SK-N-MC (cell line): ENCODE results near the gene EPHA3.
"Not testable (repeated sequence)": the region's sequence is repeated elsewhere in the genome, so short reads cannot be mapped to it uniquely, and the experiment has no call there.

Experiments used
- DNase-seq: peaks from one replicate; pipeline ENCODE4 v3.0.0-alpha.2; 2011; ENCODE audit warnings: low read depth, low spot score
- H3K27ac ChIP-seq: fragments of 200-600 bp; sonication (generic); 2 replicates; pipeline ENCODE4 v1.5.1; 2016; ENCODE audit warnings: mixed run types
- H3K36me3 ChIP-seq: fragments of 200-600 bp; sonication (generic); 2 replicates; pipeline ENCODE4 v1.6.1; 2017; ENCODE audit warnings: antibody characterized with exemption, low read length, mixed read lengths; ENCODE audit not compliant: insufficient read depth
- H3K4me3 ChIP-seq: fragments of 200-600 bp; sonication (generic); 2 replicates; pipeline ENCODE4 v1.5.1; 2016
- H3K9ac ChIP-seq: fragments of 200-600 bp; sonication (generic); 2 replicates; pipeline ENCODE4 v1.8.0; 2017; ENCODE audit warnings: mixed run types, mixed read lengths; ENCODE audit not compliant: insufficient read length
- H3K9me3 ChIP-seq: fragments of 200-600 bp; sonication (generic); 2 replicates; pipeline ENCODE4 v1.6.1; 2017; ENCODE audit warnings: low read depth, mild to moderate bottlenecking, antibody characterized with exemption, low read length, moderate library complexity, mixed read lengths
- EZH2 ChIP-seq: fragments of 200-600 bp; sonication (generic); IDR thresholded peaks from one replicate; pipeline ENCODE4 v1.6.1; 2017; ENCODE audit warnings: antibody characterized with exemption
- FOXP2 ChIP-seq: optimal IDR thresholded peaks from 2 replicates; pipeline ENCODE3; 2011; ENCODE audit warnings: mild to moderate bottlenecking, moderate library complexity; ENCODE audit not compliant: insufficient read depth; ENCODE audit errors: extremely low read length, control extremely low read depth
- POLR2AphosphoS5 ChIP-seq: IDR thresholded peaks from 2 replicates; pipeline ENCODE4 v1.6.1; 2012; ENCODE audit warnings: mild to moderate bottlenecking, low read depth, low read length, borderline replicate concordance

EPHA3 gene

DNA sequence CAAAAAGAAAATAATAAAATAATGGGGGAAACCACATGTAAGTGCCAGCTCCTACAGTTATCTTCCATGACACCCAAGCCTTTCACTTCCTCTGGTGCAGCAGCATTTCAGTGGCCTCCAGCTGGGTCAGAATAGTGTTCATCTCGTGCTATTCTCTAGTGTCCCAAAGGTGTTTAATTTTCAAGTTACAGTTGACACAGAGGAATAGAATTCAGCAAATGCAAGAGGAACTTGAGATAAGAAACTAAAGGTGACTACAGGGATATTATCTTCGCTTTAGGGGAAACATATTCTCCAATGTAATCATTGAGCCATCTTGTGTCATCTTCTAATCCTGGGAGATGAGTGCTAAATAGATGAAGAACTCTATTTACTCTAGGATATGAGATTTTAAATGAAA lies 212.8 kb downstream of the EPHA3 start:
- no peak overlapping the region for H3K4me3 ChIP-seq
- no peak for TF ChIP-seq POLR2AphosphoS5
- no peak for TF ChIP-seq FOXP2
- no peak for TF ChIP-seq EZH2
- H3K27ac ChIP-seq, result no peak overlapping the region
- no peak overlapping the region for H3K9ac ChIP-seq
- DNase-seq, result no peak
- H3K36me3 ChIP-seq, result no peaks in the 10 kb centered on the region; the same call in 1 of the 2 replicates
- H3K9me3 ChIP-seq, result no peaks in the 10 kb centered on the region

DNA sequence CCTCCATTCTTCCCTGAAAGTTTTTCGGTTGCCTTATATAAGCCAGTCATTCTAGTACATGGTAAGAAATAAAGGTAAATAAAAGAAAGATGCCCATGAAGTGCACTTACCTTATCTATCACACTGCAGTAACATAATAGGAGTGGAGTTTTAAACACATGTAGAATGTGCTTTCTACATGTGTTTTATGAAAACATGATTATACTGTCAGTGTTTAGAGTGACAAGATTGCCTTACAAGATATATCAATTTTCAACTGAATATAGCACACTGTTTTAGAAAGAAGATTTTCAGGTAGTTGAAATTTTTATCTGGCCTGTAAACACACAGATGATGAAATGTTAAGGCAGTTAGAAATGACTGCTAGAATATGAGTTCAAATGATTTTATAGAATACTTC lies 219.6 kb downstream of the EPHA3 start:
- TF ChIP-seq POLR2AphosphoS5, result no peak
- no peak for TF ChIP-seq EZH2
- no peak for TF ChIP-seq FOXP2
- Histone ChIP-seq H3K27ac (no peak overlapping the region), H3K9me3 (no peaks in the 10 kb centered on the region), H3K9ac (no peak overlapping the region), H3K4me3 (no peak overlapping the region), H3K36me3 (peaks cover 3% of the 10 kb centered on the region; the same call in 1 of the 2 replicates)
- DNase-seq, result no peak

DNA sequence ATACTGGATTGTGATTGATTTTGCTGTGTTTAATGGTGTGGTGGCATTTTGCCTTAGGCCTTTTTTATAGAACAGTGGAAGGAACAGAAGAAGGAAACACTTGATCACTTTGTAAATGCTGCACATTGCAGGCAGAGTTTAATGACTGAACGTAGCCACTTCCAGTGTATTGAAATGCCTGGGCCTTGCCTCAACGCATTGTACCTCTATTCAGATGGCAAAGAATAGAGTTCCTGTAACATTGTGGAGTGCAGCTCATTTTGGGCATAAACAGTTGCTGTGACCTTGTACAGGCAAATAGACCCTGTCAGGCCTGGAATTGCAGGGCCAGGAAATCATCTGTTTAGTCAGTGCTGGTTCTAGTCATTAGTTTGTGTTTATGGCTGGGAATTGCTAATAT lies 225.0 kb downstream of the EPHA3 start:
- no peaks in the 10 kb centered on the region for H3K9me3 ChIP-seq
- no peak overlapping the region; the same call in 1 of the 2 replicates for H3K4me3 ChIP-seq
- no peak for DNase-seq
- no peak for TF ChIP-seq EZH2
- no peak for TF ChIP-seq FOXP2
- TF ChIP-seq POLR2AphosphoS5, result no peak
- peak overlapping the region; percentile 61 for H3K27ac ChIP-seq
- no peak overlapping the region for H3K9ac ChIP-seq
- H3K36me3 ChIP-seq, result peaks cover 3% of the 10 kb centered on the region; the same call in 1 of the 2 replicates

DNA sequence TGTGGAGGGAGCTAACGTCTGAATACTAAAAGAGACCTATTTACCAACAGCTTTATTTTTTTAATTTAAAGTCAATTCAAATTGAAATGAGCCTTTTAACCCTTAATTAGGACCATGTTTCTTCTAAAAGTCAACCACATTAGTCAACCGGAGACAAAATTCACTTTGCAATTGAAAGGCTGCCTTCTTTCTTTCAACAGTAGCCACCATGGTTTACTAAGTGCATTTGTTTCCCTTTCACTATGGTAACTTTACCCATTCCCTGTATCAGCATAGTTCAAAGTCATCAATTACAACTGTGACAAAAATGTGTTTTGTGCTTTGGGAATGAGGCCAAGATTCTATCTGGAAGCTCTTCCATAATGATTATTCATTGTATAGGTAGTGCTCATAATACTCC lies 225.4 kb downstream of the EPHA3 start:
- peak overlapping the region; percentile 4; the same call in 1 of the 2 replicates for H3K4me3 ChIP-seq
- H3K9ac ChIP-seq, result no peak overlapping the region
- TF ChIP-seq POLR2AphosphoS5 (no peak), EZH2 (no peak), FOXP2 (no peak)
- H3K36me3 ChIP-seq, result peaks cover 3% of the 10 kb centered on the region; the same call in 1 of the 2 replicates
- H3K27ac ChIP-seq, result peak overlapping the region; percentile 61
- DNase-seq, result peak; percentile 30
- no peaks in the 10 kb centered on the region for H3K9me3 ChIP-seq

DNA sequence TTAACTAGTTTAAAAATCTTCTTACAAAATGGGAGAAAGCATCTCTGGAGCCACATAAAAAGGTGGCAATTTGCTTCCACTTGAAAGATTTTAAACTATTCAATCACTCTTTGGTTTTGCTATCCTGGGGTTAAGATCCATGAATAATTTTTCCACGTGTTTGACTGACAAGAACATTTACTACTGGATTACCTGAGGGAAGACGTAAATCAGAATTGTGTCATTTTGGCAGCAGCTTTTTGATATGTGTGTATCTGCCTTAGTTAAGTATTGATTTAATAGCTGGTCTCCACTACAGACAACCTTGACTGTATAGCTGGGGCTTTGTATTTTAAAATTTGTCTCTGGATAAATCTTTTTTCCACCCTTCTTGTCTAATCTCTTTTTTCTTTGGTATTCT lies 228.3 kb downstream of the EPHA3 start:
- TF ChIP-seq POLR2AphosphoS5 (no peak), FOXP2 (no peak), EZH2 (no peak)
- no peaks in the 10 kb centered on the region for H3K9me3 ChIP-seq
- no peak overlapping the region for H3K9ac ChIP-seq
- DNase-seq, result no peak
- H3K4me3 ChIP-seq, result no peak overlapping the region
- peaks cover 6% of the 10 kb centered on the region; the same call in 1 of the 2 replicates for H3K36me3 ChIP-seq
- no peak overlapping the region for H3K27ac ChIP-seq

DNA sequence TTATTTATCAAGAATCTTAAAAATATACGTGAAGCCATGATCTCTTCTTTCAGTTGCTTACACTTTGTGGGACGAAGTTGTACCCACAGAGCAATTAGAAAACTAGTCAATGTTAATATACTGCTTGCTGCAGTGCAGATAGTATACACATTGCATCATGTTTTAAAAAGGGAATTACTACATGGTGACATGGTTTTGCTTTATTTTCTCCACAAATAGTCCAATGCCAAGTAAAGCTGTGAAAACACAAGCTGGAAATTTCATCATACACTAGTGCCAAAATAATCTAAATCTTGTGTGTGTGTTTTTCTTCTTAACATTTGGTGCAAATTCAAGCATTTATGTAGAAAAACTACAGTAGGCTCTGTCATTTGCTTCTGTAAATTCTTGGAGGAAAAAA lies 233.0 kb downstream of the EPHA3 start:
- TF ChIP-seq EZH2 (no peak), POLR2AphosphoS5 (no peak), FOXP2 (no peak)
- H3K9me3 ChIP-seq, result no peaks in the 10 kb centered on the region

DNA sequence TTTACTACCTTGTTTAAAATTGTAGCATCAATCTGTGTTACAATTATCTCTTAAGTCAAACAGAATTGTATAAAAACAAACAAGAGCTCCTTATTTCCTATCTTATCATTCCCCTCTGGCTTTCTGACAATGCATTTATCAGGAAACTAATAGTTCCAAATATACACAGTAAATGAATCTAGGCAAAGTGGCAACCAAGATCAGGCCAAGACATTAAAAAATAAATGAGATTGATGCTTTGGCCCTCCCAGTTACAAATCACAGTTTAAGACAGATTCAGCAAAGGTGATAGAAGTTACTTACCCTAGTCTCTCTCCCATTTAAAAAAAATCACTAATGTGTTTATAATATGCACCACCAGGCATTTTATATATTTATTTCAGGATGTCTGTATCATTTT lies 236.7 kb downstream of the EPHA3 start:
- H3K4me3 ChIP-seq, result no peak overlapping the region
- no peak for TF ChIP-seq FOXP2
- no peak for TF ChIP-seq EZH2
- no peak for TF ChIP-seq POLR2AphosphoS5
- H3K9me3 ChIP-seq, result no peaks in the 10 kb centered on the region
- no peak for DNase-seq
- H3K27ac ChIP-seq, result no peak overlapping the region
- peaks cover 26% of the 10 kb centered on the region for H3K36me3 ChIP-seq
- no peak overlapping the region for H3K9ac ChIP-seq

More for the DNA sequence above, 233.0 kb downstream of the EPHA3 start:
- Histone ChIP-seq H3K4me3 (no peak overlapping the region), H3K27ac (peak overlapping the region; percentile 57), H3K9ac (no peak overlapping the region), H3K36me3 (peaks cover 28% of the 10 kb centered on the region)
- DNase-seq, result no peak

DNA sequence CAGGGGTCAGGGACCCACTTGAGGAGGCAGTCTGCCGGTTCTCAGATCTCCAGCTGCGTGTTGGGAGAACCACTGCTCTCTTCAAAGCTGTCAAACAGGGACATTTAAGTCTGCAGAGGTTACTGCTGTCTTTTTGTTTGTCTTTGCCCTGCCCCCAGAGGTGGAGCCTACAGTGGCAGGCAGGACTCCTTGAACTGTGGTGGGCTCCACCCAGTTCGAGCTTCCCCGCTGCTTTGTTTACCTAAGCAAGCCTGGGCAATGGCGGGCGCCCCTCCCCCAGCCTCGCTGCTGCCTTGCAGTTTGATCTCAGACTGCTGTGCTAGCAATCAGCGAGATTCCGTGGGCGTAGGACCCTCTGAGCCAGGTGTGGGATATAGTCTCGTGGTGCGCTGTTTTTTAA lies 243.5 kb downstream of the EPHA3 start:
- not testable (repeated sequence) for H3K9me3 ChIP-seq, DNase-seq

DNA sequence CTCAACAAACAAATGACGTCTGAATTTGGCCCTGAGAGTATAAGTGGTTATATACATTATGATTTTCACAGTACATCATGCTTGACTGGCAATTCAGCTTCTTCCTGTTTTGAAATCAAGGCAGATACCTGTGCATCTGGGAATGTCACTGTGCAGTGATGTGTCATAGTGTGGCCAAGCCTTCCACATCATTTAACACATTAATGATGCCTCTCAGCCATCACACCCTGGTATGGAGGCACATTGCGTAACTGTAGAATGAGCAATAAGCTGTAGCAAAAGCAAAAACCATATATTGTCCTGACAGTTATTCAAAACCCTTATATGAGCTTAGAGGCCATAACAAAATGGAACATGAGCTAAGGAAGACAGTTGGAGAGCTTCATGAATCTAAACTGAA lies 246.0 kb downstream of the EPHA3 start:
- Histone ChIP-seq H3K4me3 (no peak overlapping the region), H3K9me3 (no peaks in the 10 kb centered on the region), H3K36me3 (no peaks in the 10 kb centered on the region; the same call in 1 of the 2 replicates), H3K9ac (no peak overlapping the region), H3K27ac (no peak overlapping the region)
- TF ChIP-seq POLR2AphosphoS5, result no peak
- DNase-seq, result no peak

More for the DNA sequence above, 243.5 kb downstream of the EPHA3 start:
- H3K27ac ChIP-seq, H3K36me3 ChIP-seq, H3K9ac ChIP-seq, H3K4me3 ChIP-seq: not testable (repeated sequence)

DNA sequence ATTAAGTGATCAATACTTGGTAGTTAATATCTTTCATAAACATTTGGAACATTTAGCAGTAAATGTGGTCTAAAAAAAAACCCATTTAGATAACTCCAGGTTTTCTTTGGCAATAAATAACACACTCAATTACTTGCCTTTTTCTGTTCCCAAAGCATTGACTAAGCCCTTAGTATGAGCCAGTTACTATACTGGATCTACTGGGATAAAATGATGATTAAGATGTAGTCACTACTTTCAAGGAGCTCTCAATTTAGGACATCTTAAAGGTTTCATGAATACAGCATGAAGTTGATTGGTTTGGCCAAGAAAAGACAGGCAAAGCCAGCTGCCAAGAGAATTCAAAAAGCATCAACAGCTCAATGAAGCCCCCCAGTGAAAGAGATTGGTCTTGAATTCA lies 250.9 kb downstream of the EPHA3 start:
- no peak for DNase-seq
- Histone ChIP-seq H3K9me3 (no peaks in the 10 kb centered on the region), H3K4me3 (no peak overlapping the region), H3K9ac (no peak overlapping the region), H3K36me3 (no peaks in the 10 kb centered on the region; the same call in 1 of the 2 replicates), H3K27ac (no peak overlapping the region)
- TF ChIP-seq POLR2AphosphoS5, result no peak
- TF ChIP-seq FOXP2, result no peak
- TF ChIP-seq EZH2, result no peak
